Caco-2 (cell line): ENCODE measurements around the gene IRX3. TPM values are rescaled to one million over a fixed set of nuclear protein-coding genes. Genes with fewer than 3 reads are reported as not detected.

Experiments used
- BruUV-seq: library from RNA; stranded (reverse); fragments of 400-500 nt; replicated peaks from 2 replicates; lab custom pipeline; 2021; lab: Mats Ljungman, UMichigan
- CTCF ChIA-PET: fragments of 300-600 bp; sonication (Branson Sonifier 250); formaldehyde crosslinking; loops from one replicate; lab custom pipeline; 2022; ENCODE audit warnings: antibody characterized with exemption; lab: Charles Lee
- POLR2A ChIA-PET: fragments of 300-600 bp; sonication (Branson Sonifier 250); formaldehyde crosslinking; loops from one replicate; lab custom pipeline; 2022; ENCODE audit warnings: antibody characterized with exemption; lab: Charles Lee
- DNase-seq, 2 experiments: peaks; one replicate each; pipeline versions ENCODE4 v3.0.0 to v3.0.0-alpha.2; 2020 to 2022
- H3K27me3 ChIP-seq: replicated peaks from 2 replicates; pipeline ENCODE4 v1.6.0; 2011; ENCODE audit warnings: low read length; ENCODE audit not compliant: control insufficient read depth, insufficient read depth
- H3K36me3 ChIP-seq: 2 replicates; pipeline ENCODE4 v1.5.1; 2011; ENCODE audit warnings: low read length; ENCODE audit not compliant: control insufficient read depth, insufficient read depth
- H3K4me1 ChIP-seq: fragments of 250-450 bp; sonication (Bioruptor Pico); 2 replicates; pipeline ENCODE4 v1.5.1; 2020; ENCODE audit warnings: mild to moderate bottlenecking
- H3K4me3 ChIP-seq: 2 replicates; pipeline ENCODE4 v1.5.1; 2011; ENCODE audit warnings: low read depth, mild to moderate bottlenecking, control low read depth, low read length
- H3K9me3 ChIP-seq: fragments of 250-450 bp; sonication (Bioruptor Pico); 2 replicates; pipeline ENCODE4 v1.5.1; 2020; ENCODE audit warnings: mild to moderate bottlenecking, moderate library complexity
- H3K27ac Mint-ChIP-seq: one replicate; pipeline ENCODE4 v1.8.0; 2022; ENCODE audit warnings: mixed read lengths; ENCODE audit not compliant: unreplicated experiment
- H3K27me3 Mint-ChIP-seq: one replicate; pipeline ENCODE4 v1.8.0; 2022; ENCODE audit warnings: mixed read lengths; ENCODE audit not compliant: insufficient read depth, unreplicated experiment
- H3K36me3 Mint-ChIP-seq: one replicate; pipeline ENCODE4 v1.8.0; 2022; ENCODE audit warnings: mild to moderate bottlenecking, mixed read lengths; ENCODE audit not compliant: insufficient read depth, unreplicated experiment
- H3K4me1 Mint-ChIP-seq: one replicate; pipeline ENCODE4 v1.8.0; 2022; ENCODE audit warnings: low read depth, mixed read lengths; ENCODE audit not compliant: unreplicated experiment
- H3K4me3 Mint-ChIP-seq: one replicate; pipeline ENCODE4 v1.8.0; 2022; ENCODE audit warnings: mild to moderate bottlenecking, moderate library complexity, mixed read lengths; ENCODE audit not compliant: unreplicated experiment
- H3K9me3 Mint-ChIP-seq: one replicate; pipeline ENCODE4 v1.8.0; 2022; ENCODE audit warnings: mixed read lengths; ENCODE audit not compliant: unreplicated experiment
- intact Hi-C: fragments of 100-400 bp; cut with micrococcal nuclease; formaldehyde crosslinking; loops from one replicate; pipeline ENCODE4 v1.10.0; 2022; ENCODE audit not compliant: unreplicated experiment
- total RNA-seq: library from RNA; stranded (reverse); gene quantifications from 2 replicates; pipeline ENCODE4 v1.2.3, GENCODE V29; 2022
- TF ChIP-seq, protein P1 (sequence below), 2 experiments: fragments of 200-600 bp in 1 of 2; IDR thresholded peaks; 1 replicate in 1 of 2; 2 replicates in 1 of 2; pipeline versions ENCODE4 v1.5.1 to v1.8.0; 2011 to 2022; ENCODE audit warnings: antibody characterized with exemption in 1 of 2, control low read depth in 1 of 2, inconsistent platforms in 1 of 2, low read depth in 1 of 2, low read length in 1 of 2, mild to moderate bottlenecking in 1 of 2, moderate library complexity in 1 of 2; ENCODE audit not compliant: insufficient read depth in 1 of 2, severe bottlenecking in 1 of 2, unreplicated experiment in 1 of 2

The IRX3 gene
- total RNA-seq, 1 experiment from 2014 or later, result 73.3 TPM

DNA sequence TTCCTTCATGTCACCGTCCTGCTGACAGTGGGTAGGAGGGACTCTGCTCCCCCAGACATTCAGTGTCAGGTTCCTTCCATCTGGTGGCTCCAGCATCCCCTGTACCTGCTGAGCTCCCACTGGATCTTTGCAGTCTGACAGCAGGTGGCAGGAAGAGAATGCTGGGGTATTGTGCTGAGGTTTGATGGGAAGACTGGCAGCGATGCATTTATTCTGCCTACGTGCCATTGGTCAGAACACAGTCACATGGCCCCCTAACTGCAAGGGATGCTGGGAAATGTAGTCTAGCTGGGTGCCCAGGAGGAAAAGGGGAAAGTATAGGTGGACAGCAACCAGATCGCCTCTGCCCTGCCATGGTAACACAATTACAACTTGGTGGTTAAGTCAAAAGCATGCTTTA, 44.4 kb downstream of the IRX3 start:
- peak; percentile 73 to 76 for DNase-seq
- Histone ChIP-seq H3K9me3 (no peaks in the 10 kb centered on the region), H3K4me1 (no peaks in the 10 kb centered on the region), H3K27me3 (no peaks in the 10 kb centered on the region), H3K36me3 (no peaks in the 10 kb centered on the region), H3K4me3 (no peak overlapping the region)
- ChIA-PET POLR2A (no interaction called here), CTCF (interaction anchor here (1.0 kb wide), 1 partner anchor 57 kb away, joined by 3 read pairs; no protein-coding TSS in a partner anchor)
- H3K27ac Mint-ChIP-seq, result no peak overlapping the region
- H3K4me1 Mint-ChIP-seq, result peaks cover 6% of the 10 kb centered on the region
- TF ChIP-seq, protein P1, sequence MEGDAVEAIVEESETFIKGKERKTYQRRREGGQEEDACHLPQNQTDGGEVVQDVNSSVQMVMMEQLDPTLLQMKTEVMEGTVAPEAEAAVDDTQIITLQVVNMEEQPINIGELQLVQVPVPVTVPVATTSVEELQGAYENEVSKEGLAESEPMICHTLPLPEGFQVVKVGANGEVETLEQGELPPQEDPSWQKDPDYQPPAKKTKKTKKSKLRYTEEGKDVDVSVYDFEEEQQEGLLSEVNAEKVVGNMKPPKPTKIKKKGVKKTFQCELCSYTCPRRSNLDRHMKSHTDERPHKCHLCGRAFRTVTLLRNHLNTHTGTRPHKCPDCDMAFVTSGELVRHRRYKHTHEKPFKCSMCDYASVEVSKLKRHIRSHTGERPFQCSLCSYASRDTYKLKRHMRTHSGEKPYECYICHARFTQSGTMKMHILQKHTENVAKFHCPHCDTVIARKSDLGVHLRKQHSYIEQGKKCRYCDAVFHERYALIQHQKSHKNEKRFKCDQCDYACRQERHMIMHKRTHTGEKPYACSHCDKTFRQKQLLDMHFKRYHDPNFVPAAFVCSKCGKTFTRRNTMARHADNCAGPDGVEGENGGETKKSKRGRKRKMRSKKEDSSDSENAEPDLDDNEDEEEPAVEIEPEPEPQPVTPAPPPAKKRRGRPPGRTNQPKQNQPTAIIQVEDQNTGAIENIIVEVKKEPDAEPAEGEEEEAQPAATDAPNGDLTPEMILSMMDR (IDR thresholded peaks at IDR 0.05; ENCODE audit: insufficient read depth in 1 of 2, low read depth in 1 of 2, low read length in 1 of 2, severe bottlenecking in 1 of 2, unreplicated experiment in 1 of 2), result peak in 1 of 2 experiments; percentile 38
- H3K9me3 Mint-ChIP-seq, result peaks cover 13% of the 10 kb centered on the region
- H3K4me3 Mint-ChIP-seq, result no peak overlapping the region
- no peaks in the 10 kb centered on the region for H3K36me3 Mint-ChIP-seq
- intact Hi-C loops, result no loop called here
- H3K27me3 Mint-ChIP-seq, result no peaks in the 10 kb centered on the region
- BruUV-seq, result no TSS peak

DNA sequence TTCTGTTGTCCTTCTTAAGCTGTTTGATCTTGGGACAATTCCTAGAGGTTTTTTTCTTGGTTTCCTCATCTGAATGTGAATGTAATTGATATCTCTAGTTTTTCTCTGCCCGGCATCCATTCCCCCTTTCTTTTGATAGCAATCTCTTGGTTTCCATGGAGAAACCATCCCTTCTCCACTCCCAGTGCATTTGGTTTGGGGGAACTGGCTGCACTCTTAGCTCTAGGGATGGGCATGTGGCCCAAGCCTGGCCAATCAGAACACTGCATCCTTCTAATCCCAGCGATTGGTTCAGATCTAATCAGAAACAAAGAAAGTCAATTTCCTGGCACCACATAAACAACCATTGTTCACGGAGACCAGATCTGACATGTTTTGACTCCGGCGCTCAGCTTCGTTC, 45.1 kb downstream of the IRX3 start:
- intact Hi-C loops, result no loop called here
- H3K4me1 ChIP-seq, result no peaks in the 10 kb centered on the region
- TF ChIP-seq, protein P1 (IDR thresholded peaks at IDR 0.05; ENCODE audit: insufficient read depth in 1 of 2, low read depth in 1 of 2, low read length in 1 of 2, severe bottlenecking in 1 of 2, unreplicated experiment in 1 of 2), result no peak
- no peaks in the 10 kb centered on the region for H3K9me3 ChIP-seq
- Mint-ChIP-seq H3K4me3 (no peak overlapping the region), H3K27me3 (no peaks in the 10 kb centered on the region), H3K4me1 (peaks cover 2% of the 10 kb centered on the region), H3K9me3 (peaks cover 13% of the 10 kb centered on the region), H3K36me3 (no peaks in the 10 kb centered on the region), H3K27ac (no peak overlapping the region)
- no TSS peak for BruUV-seq
- H3K27me3 ChIP-seq, result no peaks in the 10 kb centered on the region
- H3K4me3 ChIP-seq, result no peak overlapping the region
- ChIA-PET CTCF (interaction anchor here (1.0 kb wide), 1 partner anchor 57 kb away, joined by 3 read pairs; no protein-coding TSS in a partner anchor), POLR2A (no interaction called here)
- no peaks in the 10 kb centered on the region for H3K36me3 ChIP-seq
- DNase-seq, result no peak

DNA sequence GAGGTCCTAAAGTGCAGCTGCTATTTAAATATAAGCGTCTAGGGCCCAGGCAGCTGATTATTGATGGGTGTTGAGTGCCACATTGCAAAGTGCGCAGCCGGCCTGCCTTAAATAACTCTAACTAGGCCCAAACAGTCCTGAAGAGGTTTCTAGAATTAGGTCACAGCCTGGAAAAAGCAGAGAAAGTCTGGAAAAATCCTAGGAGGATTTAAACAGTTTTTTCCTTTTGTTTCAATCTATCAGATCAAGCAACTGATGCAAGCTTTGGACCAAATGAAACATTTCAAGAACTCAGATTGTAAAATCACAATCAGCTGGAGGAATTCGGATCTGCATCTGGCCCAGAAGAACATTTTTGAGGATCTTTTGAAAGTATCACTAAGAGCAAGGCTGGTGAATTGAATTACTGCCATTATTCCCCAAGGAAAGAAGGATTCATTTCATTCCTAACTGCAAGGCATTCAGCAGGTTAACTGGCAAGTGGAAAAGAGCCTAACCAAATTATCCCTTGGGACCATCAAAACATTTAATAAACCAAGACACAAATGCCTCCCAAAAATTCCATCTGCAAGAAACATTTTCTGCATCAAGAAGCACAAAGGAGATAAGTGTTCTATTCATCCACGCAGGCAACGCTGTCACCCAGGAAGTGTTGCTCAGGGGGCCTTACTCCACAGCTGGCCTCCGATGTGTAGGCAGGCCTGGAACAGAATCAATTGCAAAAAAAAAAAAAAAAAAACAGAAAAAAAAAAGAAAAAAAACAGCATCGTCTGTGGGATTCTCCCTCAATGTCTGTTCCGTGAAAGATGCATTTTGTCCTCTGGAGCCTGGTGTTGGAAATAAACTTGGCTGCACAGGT, 46.1 kb downstream of the IRX3 start:
- Mint-ChIP-seq H3K4me1 (no peaks in the 10 kb centered on the region), H3K4me3 (no peak overlapping the region), H3K27ac (no peak overlapping the region), H3K9me3 (peaks cover 3% of the 10 kb centered on the region), H3K27me3 (no peaks in the 10 kb centered on the region), H3K36me3 (no peaks in the 10 kb centered on the region)
- CTCF ChIA-PET, result no interaction called here
- Histone ChIP-seq H3K4me3 (no peak overlapping the region), H3K4me1 (no peaks in the 10 kb centered on the region), H3K9me3 (no peaks in the 10 kb centered on the region), H3K36me3 (no peaks in the 10 kb centered on the region), H3K27me3 (no peaks in the 10 kb centered on the region)
- POLR2A ChIA-PET, result no interaction called here
- no peak for DNase-seq
- TF ChIP-seq, protein P1 (IDR thresholded peaks at IDR 0.05; ENCODE audit: insufficient read depth in 1 of 2, low read depth in 1 of 2, low read length in 1 of 2, severe bottlenecking in 1 of 2, unreplicated experiment in 1 of 2), result no peak
- intact Hi-C loops, result no loop called here
- BruUV-seq, result no TSS peak
